Fibroblast of pulmonary artery (primary cell): ENCODE data around the gene HDAC4.

Experiments
- DNase-seq: peaks from one replicate; pipeline ENCODE4 v3.0.0-alpha.2; 2010; ENCODE audit warnings: low read depth
- H3K4me3 ChIP-seq: replicated peaks from 2 replicates; pipeline ENCODE4 v1.5.1; 2011; ENCODE audit warnings: low read depth, mild to moderate bottlenecking, control low read depth, low read length, moderate library complexity
- CTCF ChIP-seq: IDR thresholded peaks from 2 replicates; pipeline ENCODE4 v1.5.1; 2011; ENCODE audit warnings: mild to moderate bottlenecking, control low read depth, low read length, inconsistent platforms; ENCODE audit errors: missing control alignments

Gene HDAC4

GRCh38 chr2:239238381-239238780, 162.4 kb downstream of the HDAC4 start:
- TF ChIP-seq CTCF = no peak
- H3K4me3 ChIP-seq = no peak overlapping the region
- no peak for DNase-seq

- H3K4me3 ChIP-seq = no peak overlapping the region
- no peak for DNase-seq
- no peak for TF ChIP-seq CTCF
Measured at GRCh38 chr2:239236808-239237205, 164.0 kb downstream of the HDAC4 start.

- H3K4me3 ChIP-seq = no peak overlapping the region
- no peak for TF ChIP-seq CTCF
- DNase-seq = no peak
Measured at GRCh38 chr2:239236043-239236807, 164.6 kb downstream of the HDAC4 start.

- DNase-seq = no peak
- no peak for TF ChIP-seq CTCF
- no peak overlapping the region for H3K4me3 ChIP-seq
Measured at GRCh38 chr2:239235311-239235710, 165.5 kb downstream of the HDAC4 start.

- no peak for TF ChIP-seq CTCF
- H3K4me3 ChIP-seq = no peak overlapping the region
- no peak for DNase-seq
Measured at GRCh38 chr2:239234191-239235175, 166.3 kb downstream of the HDAC4 start.

GRCh38 chr2:239233576-239233975, 167.2 kb downstream of the HDAC4 start:
- TF ChIP-seq CTCF = no peak
- no peak for DNase-seq
- H3K4me3 ChIP-seq = no peak overlapping the region
